H1 (cell line): ENCODE data around the gene SLC12A7. TPM values are rescaled to one million over a fixed set of nuclear protein-coding genes. Genes with fewer than 3 reads are reported as not detected.
A peak's percentile ranks its signal among the peaks of the same experiment; 100 is the strongest.

Experiments used
- CTCF ChIA-PET: fragments of 300-600 bp; sonication (Branson Sonifier 250); formaldehyde crosslinking; loops from one replicate; lab custom pipeline; 2021; ENCODE audit not compliant: partially characterized antibody; lab: Charles Lee
- POLR2A ChIA-PET: fragments of 300-600 bp; sonication (Branson Sonifier 250); formaldehyde crosslinking; loops from one replicate; lab custom pipeline; 2021; ENCODE audit warnings: inconsistent platforms; ENCODE audit not compliant: partially characterized antibody; lab: Charles Lee
- DNase-seq, 2 experiments: peaks; one replicate each; pipeline versions ENCODE4 v3.0.0 to v3.0.0-alpha.2; 2010 to 2022; ENCODE audit warnings: low spot score in 2 of 2, low read depth in 1 of 2, mixed read lengths in 1 of 2
- FAIRE-seq: peaks from 2 replicates; lab custom pipeline; 2011; peaks lifted over from hg19 to GRCh38; lab: Jason Lieb, UNC
- H2AFZ ChIP-seq: 2 replicates; pipeline ENCODE4 v1.8.1; 2012; ENCODE audit warnings: low read length, inconsistent platforms
- H2AK5ac ChIP-seq: 2 replicates; pipeline ENCODE4 v1.6.1; 2013; ENCODE audit warnings: low read depth, low read length
- H2BK120ac ChIP-seq: replicated peaks from 2 replicates; pipeline ENCODE3; 2013; ENCODE audit warnings: low read depth, low read length, inconsistent platforms
- H2BK12ac ChIP-seq: 2 replicates; pipeline ENCODE4 v1.6.1; 2013; ENCODE audit warnings: low read depth, low read length
- H2BK15ac ChIP-seq: 2 replicates; pipeline ENCODE4 v1.6.1; 2013; ENCODE audit warnings: low read length
- H2BK20ac ChIP-seq: 2 replicates; pipeline ENCODE4 v1.6.1; 2013; ENCODE audit warnings: low read length
- H2BK5ac ChIP-seq: 2 replicates; pipeline ENCODE4 v1.6.1; 2013; ENCODE audit warnings: low read depth, low read length
- H3K14ac ChIP-seq: 2 replicates; pipeline ENCODE4 v1.6.1; 2013; ENCODE audit warnings: inconsistent platforms; ENCODE audit not compliant: insufficient read length
- H3K18ac ChIP-seq: 2 replicates; pipeline ENCODE4 v1.6.1; 2013; ENCODE audit warnings: low read length; ENCODE audit errors: extremely low read depth
- H3K23ac ChIP-seq: 2 replicates; pipeline ENCODE4 v1.6.1; 2013; ENCODE audit warnings: inconsistent platforms; ENCODE audit not compliant: insufficient read length
- H3K23me2 ChIP-seq: 2 replicates; pipeline ENCODE4 v1.6.1; 2013; ENCODE audit warnings: low read depth, low read length
- H3K27ac ChIP-seq: 2 replicates; pipeline ENCODE4 v1.6.1; 2011; ENCODE audit warnings: low read depth, low read length, inconsistent platforms
- H3K27me3 ChIP-seq, 4 experiments: replicated peaks in 1 of 4; 1 replicate in 1 of 4; 2 replicates in 3 of 4; pipeline versions ENCODE4 v1.6.1 to v1.8.1; 2011 to 2013; ENCODE audit warnings: low read length in 3 of 4, mild to moderate bottlenecking in 3 of 4, inconsistent platforms in 2 of 4, mixed read lengths in 2 of 4, moderate library complexity in 1 of 4; ENCODE audit not compliant: control insufficient read depth in 3 of 4, insufficient read depth in 3 of 4; ENCODE audit errors: extremely low read depth in 1 of 4
- H3K36me3 ChIP-seq, 4 experiments: 2 replicates each; pipeline versions ENCODE4 v1.6.1 to v1.8.1; 2011 to 2013; ENCODE audit warnings: mild to moderate bottlenecking in 4 of 4, low read length in 3 of 4, moderate library complexity in 2 of 4, control low read depth in 1 of 4, inconsistent platforms in 1 of 4; ENCODE audit not compliant: insufficient read depth in 4 of 4, control insufficient read depth in 2 of 4
- H3K4ac ChIP-seq: replicated peaks from 2 replicates; pipeline ENCODE3; 2013; ENCODE audit warnings: low read length, low read depth, mixed read lengths, inconsistent platforms; ENCODE audit not compliant: insufficient read length
- H3K4me1 ChIP-seq, 4 experiments: replicated peaks in 1 of 4; 1 replicate in 1 of 4; 2 replicates in 3 of 4; pipeline versions ENCODE4 v1.6.1 to v1.8.1; 2011 to 2013; ENCODE audit warnings: low read length in 3 of 4, inconsistent platforms in 2 of 4, mixed read lengths in 1 of 4; ENCODE audit not compliant: insufficient read depth in 4 of 4, control insufficient read depth in 3 of 4
- H3K4me2 ChIP-seq, 2 experiments: 2 replicates each; pipeline versions ENCODE4 v1.6.1 to v1.8.1; 2011 to 2013; ENCODE audit warnings: low read depth in 2 of 2, low read length in 2 of 2, control low read depth in 1 of 2, inconsistent platforms in 1 of 2, mild to moderate bottlenecking in 1 of 2; ENCODE audit not compliant: insufficient read depth in 1 of 2
- H3K4me3 ChIP-seq, 4 experiments: fragments of 200-600, 300-600 bp in 1 of 4; sonication (generic), shearing (Covaris generic), sonication (Bioruptor Twin) in 1 of 4; 2 replicates each; pipeline versions ENCODE4 v1.5.1 to v1.8.1; 2011 to 2016; ENCODE audit warnings: low read length in 4 of 4, low read depth in 3 of 4, control low read depth in 2 of 4, inconsistent platforms in 2 of 4, mild to moderate bottlenecking in 2 of 4, mixed read lengths in 1 of 4, moderate library complexity in 1 of 4; ENCODE audit not compliant: insufficient read depth in 2 of 4; ENCODE audit errors: extremely low read depth in 1 of 4
- H3K56ac ChIP-seq: replicated peaks from 2 replicates; pipeline ENCODE3; 2013; ENCODE audit warnings: low read depth, mild to moderate bottlenecking, mixed read lengths, low read length, inconsistent platforms; ENCODE audit not compliant: insufficient read length
- H3K79me1 ChIP-seq: 2 replicates; pipeline ENCODE4 v1.6.1; 2013; ENCODE audit warnings: low read depth, low read length, control low read depth
- H3K79me2 ChIP-seq, 2 experiments: 2 replicates each; pipeline versions ENCODE4 v1.6.1 to v1.8.1; 2012 to 2013; ENCODE audit warnings: low read length in 2 of 2, mild to moderate bottlenecking in 2 of 2, inconsistent platforms in 1 of 2; ENCODE audit not compliant: insufficient read depth in 2 of 2, control insufficient read depth in 1 of 2
- H3K9ac ChIP-seq, 4 experiments: replicated peaks in 1 of 4; 1 replicate in 1 of 4; 2 replicates in 3 of 4; pipeline versions ENCODE4 v1.6.1 to v1.8.1; 2011 to 2013; ENCODE audit warnings: low read depth in 3 of 4, low read length in 3 of 4, control low read depth in 2 of 4, mild to moderate bottlenecking in 2 of 4, moderate library complexity in 2 of 4, inconsistent platforms in 1 of 4; ENCODE audit errors: extremely low read depth in 1 of 4
- H3K9me3 ChIP-seq, 2 experiments: 2 replicates each; pipeline versions ENCODE4 v1.6.1 to v1.8.1; 2012 to 2013; ENCODE audit warnings: mild to moderate bottlenecking in 2 of 2, moderate library complexity in 2 of 2, control low read depth in 1 of 2, inconsistent platforms in 1 of 2, low read depth in 1 of 2, low read length in 1 of 2, mixed read lengths in 1 of 2; ENCODE audit not compliant: insufficient read depth in 2 of 2
- H4K20me1 ChIP-seq, 2 experiments: replicated peaks in 1 of 2; 2 replicates each; pipeline versions ENCODE3 to v1.8.1; 2011 to 2013; ENCODE audit warnings: inconsistent platforms in 2 of 2, low read length in 2 of 2, mild to moderate bottlenecking in 1 of 2; ENCODE audit not compliant: insufficient read depth in 2 of 2, control insufficient read depth in 1 of 2
- H4K5ac ChIP-seq: 2 replicates; pipeline ENCODE4 v1.6.1; 2013; ENCODE audit warnings: low read length, low read depth, mixed read lengths, inconsistent platforms; ENCODE audit not compliant: insufficient read length
- H4K8ac ChIP-seq: 2 replicates; pipeline ENCODE4 v1.8.0; 2013; ENCODE audit warnings: mild to moderate bottlenecking, moderate library complexity, low read length, inconsistent platforms; ENCODE audit not compliant: insufficient read depth; ENCODE audit errors: extremely low read depth
- H4K91ac ChIP-seq: replicated peaks from 2 replicates; pipeline ENCODE3; 2013; ENCODE audit warnings: low read length, mixed read lengths, inconsistent platforms; ENCODE audit not compliant: insufficient read length
- BACH1 ChIP-seq: IDR thresholded peaks from 2 replicates; pipeline ENCODE4 v1.6.1; 2012; ENCODE audit warnings: low read length, improper control_type of control experiment
- BCL11A ChIP-seq, 2 experiments: IDR thresholded peaks; one replicate each; pipeline ENCODE4 v1.6.1; 2011; ENCODE audit warnings: low read depth in 2 of 2, low read length in 2 of 2, mild to moderate bottlenecking in 2 of 2
- CBX8 ChIP-seq: fragments of 300-800, 300-1000 bp; sonication (generic); IDR thresholded peaks from 2 replicates; pipeline ENCODE4 v1.7.1; 2016; ENCODE audit warnings: low read depth, low read length, borderline replicate concordance
- CEBPB ChIP-seq: IDR thresholded peaks from 2 replicates; pipeline ENCODE4 v1.6.1; 2012; ENCODE audit warnings: low read depth, low read length
- CHD2 ChIP-seq: IDR thresholded peaks from 2 replicates; pipeline ENCODE4 v1.6.1; 2012; ENCODE audit warnings: low read length, improper control_type of control experiment
- CREB1 ChIP-seq: IDR thresholded peaks from 2 replicates; pipeline ENCODE4 v1.6.1; 2012; ENCODE audit warnings: inconsistent platforms
- EP300 ChIP-seq, 2 experiments: IDR thresholded peaks; 1 replicate in 1 of 2; 2 replicates in 1 of 2; pipeline ENCODE4 v1.6.1; 2011 to 2012; ENCODE audit warnings: low read depth in 2 of 2, low read length in 2 of 2, mild to moderate bottlenecking in 2 of 2, borderline replicate concordance in 1 of 2, inconsistent platforms in 1 of 2, moderate library complexity in 1 of 2
- FOSL1 ChIP-seq: IDR thresholded peaks from 2 replicates; pipeline ENCODE4 v1.6.1; 2011; ENCODE audit warnings: mild to moderate bottlenecking, low read depth, low read length, moderate library complexity; ENCODE audit not compliant: insufficient read depth
- GTF2F1 ChIP-seq: IDR thresholded peaks from 2 replicates; pipeline ENCODE4 v1.6.1; 2012; ENCODE audit warnings: low read depth, low read length, improper control_type of control experiment, borderline replicate concordance
- HDAC2 ChIP-seq, 2 experiments: fragments of 300-600 bp in 1 of 2; sonication (generic) in 1 of 2; IDR thresholded peaks; 2 replicates each; pipeline ENCODE4 v1.6.1; 2011 to 2012; ENCODE audit warnings: low read depth in 2 of 2, low read length in 2 of 2, mild to moderate bottlenecking in 2 of 2, moderate library complexity in 2 of 2, borderline replicate concordance in 1 of 2, inconsistent platforms in 1 of 2
- RAD21 ChIP-seq, 2 experiments: IDR thresholded peaks in 1 of 2; conservative IDR thresholded peaks in 1 of 2; 2 replicates each; pipeline ENCODE4 v1.6.1; 2011; ENCODE audit warnings: low read depth in 2 of 2, low read length in 2 of 2, improper control_type of control experiment in 1 of 2, inconsistent platforms in 1 of 2, mild to moderate bottlenecking in 1 of 2, moderate library complexity in 1 of 2
- USF2 ChIP-seq: IDR thresholded peaks from 2 replicates; pipeline ENCODE4 v1.6.1; 2011; ENCODE audit warnings: low read length, improper control_type of control experiment
- whole genome bisulfite sequencing, 2 experiments: shearing (Covaris generic) in 1 of 2; methylation state at CpG; one replicate each; pipeline versions ENCODE4 v1.1.6 to v1.1.7; 2013 to 2015; ENCODE audit warnings: low lambda C conversion rate in 2 of 2, mixed read lengths in 2 of 2, inconsistent platforms in 1 of 2, low coverage in 1 of 2, missing lambda C conversion rate in 1 of 2; ENCODE audit not compliant: insufficient replicate concordance in 2 of 2, insufficient coverage in 1 of 2, insufficient read length in 1 of 2; ENCODE audit errors: extremely low coverage in 1 of 2, missing lambda C conversion rate in 1 of 2; 5-methylcytosine and 5-hydroxymethylcytosine counted together
- polyA plus RNA-seq, 7 experiments: library from polyadenylated mRNA; depleted of rRNA in 3 of 7; stranded (reverse) in 5 of 7; unstranded in 2 of 7; fragments of >200 nt in 5 of 7; fragments of 200-250 nt in 2 of 7; gene quantifications; 1 replicate in 5 of 7; 2 replicates in 1 of 7; 4 replicates in 1 of 7; pipeline versions ENCODE4 v1.2.1 to v1.2.3, GENCODE V29; 2011 to 2013; ENCODE audit warnings: missing spikeins in 2 of 7, mixed read lengths in 2 of 7
- total RNA-seq: library from RNA; stranded (reverse); fragmentation: NEBNext Ultra II Directional; extraction: Animal tissue kit (Norgen Biotek cat#: 25700); gene quantifications from 2 replicates; pipeline ENCODE4 v1.2.1, GENCODE V29; 2021

Gene SLC12A7
- total and polyA plus RNA-seq, 2 of the 8 experiments (the other 6 are each of a cell fraction or from before 2014, with no cell fraction given) = 23.5 to 39.7 TPM

DNA sequence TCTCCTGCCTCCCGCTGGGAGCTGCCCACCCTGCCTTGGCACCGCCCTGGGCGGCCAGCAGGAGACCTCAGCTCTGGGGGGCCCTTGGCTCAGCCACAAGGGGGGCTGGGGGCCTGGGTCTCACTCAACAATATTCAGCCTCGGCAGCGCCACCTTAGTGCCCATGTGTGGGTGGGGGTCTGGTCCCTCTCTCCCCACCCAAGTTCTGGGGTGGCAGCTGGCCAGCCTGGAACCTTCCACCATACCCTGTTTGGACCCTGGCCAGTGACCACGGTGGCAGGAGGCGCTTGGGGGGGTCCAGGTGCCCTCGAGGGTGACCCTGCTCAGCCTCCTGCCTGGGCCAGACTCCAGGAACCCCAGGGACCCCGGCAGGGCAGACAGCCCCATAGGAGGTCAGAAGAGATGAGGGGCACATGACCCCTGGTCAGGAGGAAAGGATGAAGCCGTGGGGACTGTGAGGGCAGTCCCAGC, 81.0 kb downstream of the SLC12A7 start:
- no peaks in the 10 kb centered on the region for H3K27me3 ChIP-seq
- no peak overlapping the region for H4K91ac ChIP-seq
- no peak overlapping the region for H3K18ac ChIP-seq
- no peak overlapping the region for H2BK15ac ChIP-seq
- peaks cover 1% of the 10 kb centered on the region; the same call in 1 of the 2 replicates for H3K23me2 ChIP-seq
- no peak overlapping the region for H2BK5ac ChIP-seq
- H3K4ac ChIP-seq = no peak overlapping the region
- no peak overlapping the region for H3K27ac ChIP-seq
- no peak overlapping the region for H2BK20ac ChIP-seq
- H4K5ac ChIP-seq = no peak overlapping the region
- no peak overlapping the region for H3K23ac ChIP-seq
- no peaks in the 10 kb centered on the region for H3K36me3 ChIP-seq
- no peaks in the 10 kb centered on the region for H3K9me3 ChIP-seq
- FAIRE-seq = no peak
- peaks cover 0 to 3% (median 1%) of the 10 kb centered on the region in 4 experiments; a peak in 3 of 7 replicates for H3K4me1 ChIP-seq
- ChIA-PET CTCF (interaction anchor here (0.9 to 3.5 kb wide), 6 partner anchors 12 to 143 kb away, joined by 3 to 16 read pairs (median 7); partner anchors contain the start of gene NKD2), POLR2A (no interaction called here)
- no peak overlapping the region for H2BK120ac ChIP-seq
- H3K79me2 ChIP-seq = no peaks in the 10 kb centered on the region
- no peak overlapping the region for H3K56ac ChIP-seq
- no peak overlapping the region for H2AK5ac ChIP-seq
- no peak overlapping the region for H3K4me2 ChIP-seq
- no peaks in the 10 kb centered on the region for H3K79me1 ChIP-seq
- no peak overlapping the region for H3K4me3 ChIP-seq
- DNase-seq = no peak
- H2AFZ ChIP-seq = no peak overlapping the region
- peak overlapping the region; percentile 65; the same call in 1 of the 2 replicates for H4K8ac ChIP-seq
- H3K14ac ChIP-seq = no peak overlapping the region
- H2BK12ac ChIP-seq = no peak overlapping the region
- H4K20me1 ChIP-seq = peaks cover 0 to 2% of the 10 kb centered on the region in 2 experiments
- H3K9ac ChIP-seq = no peak overlapping the region
- WGBS, 2 experiments = 82% methylated on average over 7 of the region's 10 CpGs; no CpG with 5 or more reads in 1 of the 2 experiments
- no peak for TF ChIP-seq GTF2F1
- no peak for TF ChIP-seq FOSL1
- TF ChIP-seq BCL11A (IDR thresholded peaks at IDR 0.05; ENCODE audit: low read depth in 2 of 2, low read length in 2 of 2) = no peak
- TF ChIP-seq CREB1 = no peak
- TF ChIP-seq RAD21 (IDR thresholded peaks at IDR 0.05 in 1 of 2, conservative IDR thresholded peaks at IDR 0.05 in 1 of 2; ENCODE audit: low read depth in 2 of 2, low read length in 2 of 2) = no peak
- no peak for TF ChIP-seq CEBPB
- TF ChIP-seq EP300 (IDR thresholded peaks at IDR 0.05; ENCODE audit: borderline replicate concordance in 1 of 2, low read depth in 2 of 2, low read length in 2 of 2) = no peak
- TF ChIP-seq USF2 = no peak
- no peak for TF ChIP-seq HDAC2 (IDR thresholded peaks at IDR 0.05; ENCODE audit: borderline replicate concordance in 1 of 2, low read depth in 2 of 2, low read length in 2 of 2)
- no peak for TF ChIP-seq CHD2
- no peak for TF ChIP-seq BACH1
- TF ChIP-seq CBX8 = no peak
